ENCODE results near the gene AIP. TPM values are rescaled to one million over a fixed set of nuclear protein-coding genes. Genes with fewer than 3 reads are reported as not detected.

The AIP gene
- total and polyA plus RNA-seq, 2 donors (not counting 1 experiment from before 2014, with no cell fraction given), result 127 to 205 TPM

GRCh38 chr11:67468759-67469507 lies 13.9 kb upstream of the AIP start, which contains the start of gene TMEM134:
Gene TMEM134, minus strand, starts transcription at chr11:67469251. Its CDS starts 59 bp downstream, at chr11:67469192.
- Histone ChIP-seq H3K9ac (ENCODE audit: low read length) (peak within 1 kb of the TSS; percentile 91), H3K4me3 (ENCODE audit: control extremely low read depth in 1 of 5, extremely low read depth in 1 of 5, insufficient read depth in 1 of 5, low read depth in 2 of 5, low read length in 4 of 5) (peak within 1 kb of the TSS; percentile 61 to 96 (median 91)), H3K4me2 (replicated peaks; ENCODE audit: low read depth, low read length, poor library complexity, severe bottlenecking) (peak within 1 kb of the TSS; percentile 98), H4K20me1 (ENCODE audit: control insufficient read depth, insufficient read depth, low read length, poor library complexity, severe bottlenecking) (peaks cover 10% of the 10 kb centered on the region), H3K79me2 (ENCODE audit: control insufficient read depth, insufficient read depth, low read length) (peaks cover 44% of the 10 kb centered on the region), H3K27me3 (replicated peaks in 1 of 4; ENCODE audit: control extremely low read depth in 1 of 4, control insufficient read depth in 3 of 4, insufficient read depth in 4 of 4, low read length in 3 of 4) (no peaks in the 10 kb centered on the region), H3K36me3 (replicated peaks in 1 of 2; ENCODE audit: control extremely low read depth in 1 of 2, control insufficient read depth in 1 of 2, extremely low read depth in 1 of 2, insufficient read depth in 2 of 2, low read length in 1 of 2) (peaks cover 2 to 9% of the 10 kb centered on the region in 2 experiments), H3K9me3 (ENCODE audit: control extremely low read depth in 1 of 3, control insufficient read depth in 2 of 3, insufficient read depth in 1 of 3, low read length in 2 of 3) (peaks cover 0 to 5% (median 0%) of the 10 kb centered on the region in 3 donors), H3K4me1 (ENCODE audit: control insufficient read depth in 2 of 2, insufficient read depth in 2 of 2, low read length in 2 of 2) (peaks cover 33 to 57% of the 10 kb centered on the region in 2 donors), H2AFZ (ENCODE audit: insufficient read depth, low read depth, low read length, poor library complexity, severe bottlenecking) (peak within 1 kb of the TSS; percentile 78), H3K27ac (ENCODE audit: low read length in 2 of 2) (peak within 1 kb of the TSS; percentile 78 to 87)
- under 1% methylated on average over 76 of the region's 76 CpGs for WGBS (ENCODE audit: insufficient coverage)
- DNase-seq (peak; percentile 92), ATAC-seq (ENCODE audit: low read depth) (peak; percentile 75)
- Mint-ChIP-seq H3K4me1 (peaks cover 50% of the 10 kb centered on the region), H3K27me3 (no peaks in the 10 kb centered on the region), H3K9me3 (ENCODE audit: insufficient read depth) (no peaks in the 10 kb centered on the region), H3K27ac (peak within 1 kb of the TSS; percentile 95), H3K4me3 (peak within 1 kb of the TSS; percentile 95)
- TF ChIP-seq CTCF (IDR thresholded peaks at IDR 0.05) (peak; percentile 63), EZH2 (IDR thresholded peaks at IDR 0.05; ENCODE audit: borderline replicate concordance, insufficient read depth, low read depth, low read length, poor library complexity, severe bottlenecking) (no peak)
- CTCF ChIA-PET, result interaction anchor here (0.6 to 6.7 kb wide), 20 partner anchors 10 to 126 kb away, joined by 3 to 64 read pairs (median 5); partner anchors contain the start of genes AIP, CABP4, CORO1B and PITPNM1
- intact Hi-C loops (cut with micrococcal nuclease), result loop anchor here (1.0 kb wide), 8 partner anchors 14 to 115 kb away; partner anchors contain the start of genes AIP, PPP1CA, PTPRCAP and RAD9A
- POLR2A ChIA-PET, result interaction anchor here (0.8 to 10.4 kb wide), 20 partner anchors 9 to 115 kb away, joined by 3 to 215 read pairs (median 9); partner anchors contain the start of genes AIP, CABP4, CDK2AP2 and CORO1B
